ENCODE measurements around the gene VTI1A.

VTI1A gene

GRCh38 chr10:112785089-112785488, 338.1 kb downstream of the VTI1A start:
- DNase-seq (ENCODE audit: low spot score) = no peak

- no peak for DNase-seq (ENCODE audit: low spot score)
Observed at GRCh38 chr10:112789248-112789647, 342.2 kb downstream of the VTI1A start.

GRCh38 chr10:112790030-112790429, 343.0 kb downstream of the VTI1A start:
- DNase-seq (ENCODE audit: low spot score) = no peak

- no peak for DNase-seq (ENCODE audit: low spot score)
Observed at GRCh38 chr10:112790921-112791320, 343.9 kb downstream of the VTI1A start.

GRCh38 chr10:112791447-112791846, 344.4 kb downstream of the VTI1A start:
- DNase-seq (ENCODE audit: low spot score) = no peak

GRCh38 chr10:112792487-112793201, 345.6 kb downstream of the VTI1A start:
- peak; percentile 29 for DNase-seq (ENCODE audit: low spot score)

- no peak for DNase-seq (ENCODE audit: low spot score)
Observed at GRCh38 chr10:112793202-112793921, 346.3 kb downstream of the VTI1A start.

- no peak for DNase-seq (ENCODE audit: low spot score)
Observed at GRCh38 chr10:112794201-112794600, 347.2 kb downstream of the VTI1A start.

GRCh38 chr10:112795067-112795466, 348.1 kb downstream of the VTI1A start:
- no peak for DNase-seq (ENCODE audit: low spot score)

- DNase-seq (ENCODE audit: low spot score) = no peak
Observed at GRCh38 chr10:112797197-112797596, 350.2 kb downstream of the VTI1A start.

GRCh38 chr10:112797855-112798254, 350.8 kb downstream of the VTI1A start:
- DNase-seq (ENCODE audit: low spot score) = no peak

- no peak for DNase-seq (ENCODE audit: low spot score)
Observed at GRCh38 chr10:112799038-112799437, 352.0 kb downstream of the VTI1A start.

- no peak for DNase-seq (ENCODE audit: low spot score)
Observed at GRCh38 chr10:112799726-112800510, 352.9 kb downstream of the VTI1A start.

GRCh38 chr10:112801004-112801403, 354.0 kb downstream of the VTI1A start:
- DNase-seq (ENCODE audit: low spot score) = no peak

- DNase-seq (ENCODE audit: low spot score) = no peak
Observed at GRCh38 chr10:112801748-112802147, 354.7 kb downstream of the VTI1A start.

GRCh38 chr10:112802411-112803022, 355.5 kb downstream of the VTI1A start:
- no peak for DNase-seq (ENCODE audit: low spot score)

GRCh38 chr10:112803961-112804401, 357.0 kb downstream of the VTI1A start:
- DNase-seq (ENCODE audit: low spot score) = peak; percentile 91

GRCh38 chr10:112805254-112805590, 358.2 kb downstream of the VTI1A start:
- DNase-seq (ENCODE audit: low spot score) = no peak

GRCh38 chr10:112805701-112806100, 358.7 kb downstream of the VTI1A start:
- no peak for DNase-seq (ENCODE audit: low spot score)

- DNase-seq (ENCODE audit: low spot score) = no peak
Observed at GRCh38 chr10:112807013-112807412, 360.0 kb downstream of the VTI1A start.

GRCh38 chr10:112809736-112810135, 362.7 kb downstream of the VTI1A start:
- DNase-seq (ENCODE audit: low spot score) = no peak

GRCh38 chr10:112810711-112811151, 363.7 kb downstream of the VTI1A start:
- DNase-seq (ENCODE audit: low spot score) = no peak
